ENCODE measurements around the gene CCDC57.
"Not testable (repeated sequence)": the region's sequence is repeated elsewhere in the genome, so short reads cannot be mapped to it uniquely, and the experiment has no call there.

Gene CCDC57

DNA sequence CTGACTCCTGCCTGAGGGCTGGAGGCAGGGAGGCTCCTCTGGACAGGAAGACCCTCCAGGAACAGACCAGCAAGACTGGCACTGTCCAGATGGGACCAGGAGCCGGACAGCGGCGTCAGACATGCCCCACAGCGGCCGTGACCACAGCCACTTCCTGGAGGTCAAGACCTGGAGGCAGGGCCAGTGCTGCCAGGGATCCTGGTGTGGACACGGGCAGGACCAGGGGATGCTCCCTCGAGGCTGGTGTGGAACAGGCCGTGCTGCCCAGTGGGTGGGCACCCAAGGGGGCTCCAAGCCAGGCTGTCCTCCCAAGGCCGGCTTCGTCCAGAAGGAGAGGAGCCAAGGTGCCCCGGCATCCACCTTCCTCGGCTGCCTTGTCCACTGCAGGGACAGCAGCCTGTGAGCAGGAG, 4.5 kb upstream of the CCDC57 start:
- H3K4me3 ChIP-seq (ENCODE audit: low read depth in 1 of 2, low read length in 2 of 2) = no peak overlapping the region
- H3K36me3 ChIP-seq (ENCODE audit: control insufficient read depth in 1 of 2, insufficient read depth in 2 of 2, low read length in 2 of 2) = no peaks in the 10 kb centered on the region
- H3K27me3 ChIP-seq (ENCODE audit: low read depth, low read length) = no peaks in the 10 kb centered on the region
- H3K4me1 ChIP-seq (ENCODE audit: control insufficient read depth in 1 of 2, insufficient read depth in 2 of 2, low read length in 2 of 2) = peaks cover 0 to 26% of the 10 kb centered on the region in 2 donors
- peak overlapping the region; percentile 45 for H3K27ac ChIP-seq (ENCODE audit: low read length)
- H3K9me3 ChIP-seq (ENCODE audit: control insufficient read depth in 1 of 2, low read length in 2 of 2) = no peaks in the 10 kb centered on the region

DNA sequence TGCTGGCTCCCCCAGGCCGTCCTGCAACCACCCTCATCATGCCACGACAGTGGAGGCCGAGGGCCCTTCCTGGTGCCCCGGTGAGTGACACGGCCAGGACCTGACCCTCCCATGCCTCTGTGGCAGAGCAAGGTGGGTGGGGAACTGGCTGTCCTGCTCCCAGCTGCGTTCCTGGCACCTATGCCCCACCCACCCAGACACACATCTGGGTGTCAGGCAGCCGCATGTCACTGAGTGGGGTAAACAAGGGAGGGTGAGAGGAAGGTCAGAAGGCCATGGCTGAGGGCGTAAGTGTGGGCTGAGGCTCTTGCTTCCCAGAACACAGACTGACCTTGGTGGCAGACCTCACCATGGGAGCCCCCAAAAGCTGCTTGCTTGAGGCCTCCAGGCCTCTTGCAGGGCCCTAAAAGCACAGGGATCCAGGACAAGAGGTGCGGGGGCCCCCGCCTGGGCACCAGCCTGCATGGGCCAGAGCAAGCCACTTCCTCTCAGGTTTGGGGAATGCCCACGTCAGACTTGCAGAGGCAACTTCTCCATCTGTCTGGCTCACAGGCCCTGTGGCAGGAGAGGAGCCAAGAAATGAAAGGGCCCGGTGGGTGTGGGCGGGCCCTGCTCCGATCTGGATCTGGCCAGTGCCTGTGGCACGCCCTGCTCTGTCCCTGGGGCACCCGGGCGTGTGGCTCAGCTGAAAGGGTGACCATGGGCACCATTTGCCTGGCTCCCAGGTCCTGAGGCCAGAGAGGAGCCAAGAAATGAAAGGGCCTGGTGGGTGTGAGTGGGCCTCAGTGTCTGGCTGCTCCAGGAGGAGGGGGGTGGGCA, 3.9 kb upstream of the CCDC57 start:
- Histone ChIP-seq H3K27ac (ENCODE audit: low read length) (peak overlapping the region; percentile 51), H3K4me1 (ENCODE audit: control insufficient read depth in 1 of 2, insufficient read depth in 2 of 2, low read length in 2 of 2) (peaks cover 0 to 32% of the 10 kb centered on the region in 2 donors), H3K4me3 (ENCODE audit: low read depth in 1 of 2, low read length in 2 of 2) (no peak overlapping the region), H3K27me3 (ENCODE audit: low read depth, low read length) (no peaks in the 10 kb centered on the region), H3K9me3 (ENCODE audit: control insufficient read depth in 1 of 2, low read length in 2 of 2) (no peaks in the 10 kb centered on the region), H3K36me3 (ENCODE audit: control insufficient read depth in 1 of 2, insufficient read depth in 2 of 2, low read length in 2 of 2) (no peaks in the 10 kb centered on the region)

DNA sequence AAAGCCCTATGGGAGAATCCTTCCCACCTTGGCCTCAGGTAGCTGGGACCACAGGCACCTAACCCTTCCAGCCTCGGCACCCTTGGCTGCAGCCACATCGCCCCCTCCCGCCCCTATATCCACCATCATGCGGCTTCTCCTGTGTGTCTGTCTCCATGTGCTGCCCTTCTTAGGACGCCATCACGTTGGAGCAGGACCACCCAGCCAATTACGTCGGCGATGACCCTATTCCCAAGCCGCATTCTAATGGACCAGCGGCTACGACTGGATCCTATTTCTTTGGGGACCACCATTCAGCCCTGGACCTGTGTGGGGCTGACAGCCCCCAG, 3.3 kb upstream of the CCDC57 start:
- Histone ChIP-seq H3K9me3 (ENCODE audit: control insufficient read depth in 1 of 2, low read length in 2 of 2) (no peaks in the 10 kb centered on the region), H3K4me3 (ENCODE audit: low read depth in 1 of 2, low read length in 2 of 2) (no peak overlapping the region), H3K4me1 (ENCODE audit: control insufficient read depth in 1 of 2, insufficient read depth in 2 of 2, low read length in 2 of 2) (peaks cover 0 to 34% of the 10 kb centered on the region in 2 donors), H3K36me3 (ENCODE audit: control insufficient read depth in 1 of 2, insufficient read depth in 2 of 2, low read length in 2 of 2) (no peaks in the 10 kb centered on the region), H3K27ac (ENCODE audit: low read length) (peak overlapping the region; percentile 51), H3K27me3 (ENCODE audit: low read depth, low read length) (no peaks in the 10 kb centered on the region)

DNA sequence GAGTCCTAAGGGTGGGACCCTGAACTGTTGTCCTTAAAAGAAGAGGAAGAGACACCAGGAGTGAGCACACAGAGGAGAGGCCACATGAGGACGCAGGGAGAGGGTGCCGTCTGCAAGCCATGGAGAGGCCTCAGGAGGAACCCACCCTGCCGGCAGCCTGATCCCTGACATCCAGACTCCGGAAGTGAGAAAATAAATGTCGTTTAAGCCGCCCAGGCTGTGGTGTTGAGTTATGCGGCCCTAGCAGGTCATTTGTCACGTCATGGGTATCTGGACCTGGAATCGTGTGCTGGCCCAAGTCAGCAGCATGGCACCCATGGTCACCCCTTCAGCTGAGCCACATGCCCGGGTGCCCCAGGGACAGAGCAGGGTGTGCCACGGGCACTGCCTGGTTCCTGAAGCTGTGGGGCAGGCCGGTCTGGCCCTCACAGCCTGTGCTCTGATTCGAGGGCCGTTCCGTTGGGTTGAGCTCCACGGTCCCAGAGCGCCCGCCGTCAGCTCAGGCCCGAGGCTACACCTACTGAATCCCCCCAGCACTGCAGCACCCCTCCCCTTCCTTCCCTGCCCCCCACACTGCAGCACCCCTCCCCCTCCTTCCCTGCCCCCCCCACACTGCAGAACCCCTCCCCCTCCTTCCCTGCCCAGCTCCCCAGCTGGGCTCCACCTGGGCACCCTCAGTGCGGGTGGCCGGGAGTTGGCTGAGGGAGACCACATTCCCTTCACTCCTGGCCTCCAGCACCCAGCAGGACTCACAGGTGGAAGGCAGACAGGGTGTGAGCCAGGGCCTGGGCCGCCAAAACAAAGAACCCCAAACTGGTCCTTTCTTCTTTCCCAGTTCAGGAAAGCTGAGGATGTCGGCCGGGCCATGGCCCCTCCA, 2.7 kb upstream of the CCDC57 start:
- Histone ChIP-seq H3K27me3 (ENCODE audit: low read depth, low read length) (no peaks in the 10 kb centered on the region), H3K27ac (ENCODE audit: low read length) (peak overlapping the region; percentile 51), H3K4me1 (ENCODE audit: control insufficient read depth in 1 of 2, insufficient read depth in 2 of 2, low read length in 2 of 2) (peaks cover 0 to 34% of the 10 kb centered on the region in 2 donors), H3K36me3 (ENCODE audit: control insufficient read depth in 1 of 2, insufficient read depth in 2 of 2, low read length in 2 of 2) (no peaks in the 10 kb centered on the region), H3K9me3 (ENCODE audit: control insufficient read depth in 1 of 2, low read length in 2 of 2) (no peaks in the 10 kb centered on the region), H3K4me3 (ENCODE audit: low read depth in 1 of 2, low read length in 2 of 2) (no peak overlapping the region)

DNA sequence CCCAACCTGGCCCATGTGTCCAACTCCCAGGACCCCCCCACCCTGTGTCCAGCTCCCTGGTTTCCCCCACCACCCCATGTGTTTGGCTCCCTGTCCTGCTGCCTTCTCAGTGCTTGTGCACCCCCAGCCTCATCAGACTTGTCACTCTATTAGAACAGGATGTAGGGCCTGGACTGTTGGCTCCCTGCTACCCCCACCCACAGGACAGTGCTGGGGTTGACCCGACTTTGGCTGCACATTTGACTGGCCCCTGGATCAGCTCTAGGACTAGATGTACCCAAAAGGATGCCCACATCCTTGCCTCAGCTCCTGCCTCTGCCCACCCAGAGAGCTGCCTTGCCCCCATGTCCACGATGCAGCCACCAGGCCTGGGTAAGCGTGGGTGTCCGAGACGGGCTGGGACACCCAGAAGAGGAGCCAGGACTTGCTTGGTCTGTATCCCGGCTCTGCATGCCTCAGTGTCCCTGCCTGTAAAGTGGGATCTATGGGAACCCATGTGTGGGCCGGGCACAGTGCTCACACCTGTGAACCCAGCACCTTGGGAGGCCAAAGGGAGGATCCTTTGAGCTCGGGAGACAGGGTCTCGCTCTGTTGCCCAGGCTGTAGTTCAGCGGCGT, 1.5 kb upstream of the CCDC57 start:
- Histone ChIP-seq H3K4me1 (ENCODE audit: control insufficient read depth in 1 of 2, insufficient read depth in 2 of 2, low read length in 2 of 2) (peaks cover 0 to 34% of the 10 kb centered on the region in 2 donors), H3K4me3 (ENCODE audit: low read depth in 1 of 2, low read length in 2 of 2) (no peak overlapping the region), H3K9me3 (ENCODE audit: control insufficient read depth in 1 of 2, low read length in 2 of 2) (no peaks in the 10 kb centered on the region), H3K36me3 (ENCODE audit: control insufficient read depth in 1 of 2, insufficient read depth in 2 of 2, low read length in 2 of 2) (no peaks in the 10 kb centered on the region), H3K27ac (ENCODE audit: low read length) (no peak overlapping the region), H3K27me3 (ENCODE audit: low read depth, low read length) (no peaks in the 10 kb centered on the region)

DNA sequence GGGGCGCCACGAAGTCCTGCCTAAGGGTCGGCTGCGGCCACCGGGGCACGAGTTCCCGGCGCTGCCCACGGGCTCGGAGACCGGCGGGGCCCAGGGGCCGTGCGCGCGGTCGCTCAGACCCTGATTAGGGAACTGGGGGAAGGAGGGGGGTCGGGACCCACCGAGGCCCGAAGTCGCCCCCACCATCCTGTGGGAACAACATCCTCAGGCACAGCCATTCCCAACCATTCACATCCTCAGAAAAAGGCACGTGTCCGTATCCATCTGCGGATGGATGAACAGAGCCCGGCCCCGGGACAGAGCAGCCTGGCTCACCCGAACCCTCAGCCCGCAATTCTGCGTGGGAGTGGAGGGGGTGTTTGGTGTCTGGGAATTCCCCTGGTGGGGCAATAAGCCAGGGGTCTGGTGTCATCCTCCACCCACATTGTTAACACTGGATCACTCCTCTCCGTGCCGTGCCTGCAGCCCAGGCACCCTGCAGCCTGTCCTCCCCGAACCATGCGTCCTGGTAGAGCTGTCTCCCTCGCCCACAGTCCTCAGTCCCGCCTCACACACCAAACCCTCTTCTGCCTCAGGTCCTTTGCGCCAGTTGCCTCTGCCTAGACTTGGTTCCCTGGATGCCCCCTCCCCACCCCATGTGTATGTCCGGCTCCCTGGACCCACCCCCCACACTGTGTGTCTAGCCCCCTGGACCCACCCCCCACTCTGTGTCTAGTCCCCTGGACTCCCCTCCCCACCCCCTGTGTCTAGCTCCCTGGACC, 789 bp upstream of the CCDC57 start:
- Histone ChIP-seq H3K27ac (ENCODE audit: low read length) (no peak overlapping the region), H3K9me3 (ENCODE audit: control insufficient read depth in 1 of 2, low read length in 2 of 2) (no peaks in the 10 kb centered on the region), H3K36me3 (ENCODE audit: control insufficient read depth in 1 of 2, insufficient read depth in 2 of 2, low read length in 2 of 2) (no peaks in the 10 kb centered on the region), H3K27me3 (ENCODE audit: low read depth, low read length) (no peaks in the 10 kb centered on the region), H3K4me3 (ENCODE audit: low read depth in 1 of 2, low read length in 2 of 2) (peak overlapping the region; percentile 44 to 86), H3K4me1 (ENCODE audit: control insufficient read depth in 1 of 2, insufficient read depth in 2 of 2, low read length in 2 of 2) (peaks cover 0 to 34% of the 10 kb centered on the region in 2 donors)

DNA sequence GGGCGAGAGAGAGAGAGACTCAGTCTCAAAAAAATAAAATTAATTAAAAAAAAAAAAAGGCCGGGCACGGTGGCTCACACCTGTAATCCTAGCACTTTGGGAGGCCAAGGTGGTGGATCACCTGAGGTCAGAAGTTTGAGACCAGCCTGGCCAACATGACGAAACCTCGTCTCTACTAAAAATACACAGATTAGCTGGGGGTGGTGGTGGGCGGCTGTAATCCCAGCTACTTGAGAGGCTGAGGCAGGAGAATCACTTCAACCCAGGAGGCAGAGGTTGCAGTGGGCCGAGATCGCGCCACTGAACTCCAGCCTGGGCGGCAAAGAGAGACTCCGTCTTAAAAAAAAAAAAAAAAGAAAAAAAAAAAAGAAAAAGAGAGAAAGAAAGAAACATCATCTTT, 2.0 kb downstream of the CCDC57 start:
- H3K27me3 ChIP-seq (ENCODE audit: low read depth, low read length); H3K9me3 ChIP-seq (ENCODE audit: control insufficient read depth in 1 of 2, low read length in 2 of 2); H3K4me3 ChIP-seq (ENCODE audit: low read depth in 1 of 2, low read length in 2 of 2); H3K36me3 ChIP-seq (ENCODE audit: control insufficient read depth in 1 of 2, insufficient read depth in 2 of 2, low read length in 2 of 2); H3K27ac ChIP-seq (ENCODE audit: low read length): not testable (repeated sequence)
- peaks cover 5 to 26% of the 10 kb centered on the region in 2 donors for H3K4me1 ChIP-seq (ENCODE audit: control insufficient read depth in 1 of 2, insufficient read depth in 2 of 2, low read length in 2 of 2)

DNA sequence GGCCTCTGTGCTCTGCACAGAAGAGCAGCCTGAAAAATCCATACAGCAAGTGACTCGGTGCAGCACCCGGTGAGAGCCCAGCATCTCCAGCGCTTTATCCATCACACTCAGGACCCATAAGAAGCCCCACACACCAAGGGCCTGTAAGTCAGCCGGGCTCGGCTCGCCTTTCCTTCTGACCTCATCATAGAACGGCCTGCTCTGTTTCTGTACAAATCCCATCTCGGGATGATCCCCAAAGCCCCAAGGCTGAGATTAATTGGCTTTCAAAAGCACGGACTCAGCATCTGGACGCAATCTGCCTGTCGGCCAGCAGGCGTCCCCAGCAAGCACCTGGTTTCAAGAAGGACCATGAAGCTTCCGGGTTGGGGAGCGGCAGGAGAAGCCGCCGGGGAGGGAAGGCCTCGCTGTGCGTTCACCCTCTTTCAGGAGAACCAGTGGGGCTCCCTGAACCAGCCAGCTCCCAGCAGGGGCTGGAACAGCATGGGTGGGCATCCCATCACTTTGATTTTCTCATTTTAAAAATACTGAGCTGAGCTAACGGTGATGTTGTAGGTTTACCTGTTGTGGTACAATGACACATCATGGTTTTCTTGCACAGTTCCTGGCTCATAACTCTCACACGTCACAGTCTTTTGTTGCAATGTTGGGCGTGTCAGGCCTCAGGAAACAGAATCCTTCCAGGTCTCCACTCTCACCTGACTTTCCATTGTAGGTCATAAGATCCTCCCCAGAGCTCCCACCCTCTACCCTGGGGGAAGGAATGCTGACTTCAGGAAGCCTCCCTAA, 6.7 kb downstream of the CCDC57 start:
- peaks cover 4 to 8% of the 10 kb centered on the region in 2 donors for H3K4me1 ChIP-seq (ENCODE audit: control insufficient read depth in 1 of 2, insufficient read depth in 2 of 2, low read length in 2 of 2)
- H3K36me3 ChIP-seq (ENCODE audit: control insufficient read depth in 1 of 2, insufficient read depth in 2 of 2, low read length in 2 of 2) = peaks cover 0 to 4% of the 10 kb centered on the region in 2 donors
- H3K9me3 ChIP-seq (ENCODE audit: control insufficient read depth in 1 of 2, low read length in 2 of 2) = no peaks in the 10 kb centered on the region
- H3K27ac ChIP-seq (ENCODE audit: low read length) = peak overlapping the region; percentile 82
- H3K27me3 ChIP-seq (ENCODE audit: low read depth, low read length) = no peaks in the 10 kb centered on the region
- H3K4me3 ChIP-seq (ENCODE audit: low read depth in 1 of 2, low read length in 2 of 2) = peak overlapping the region in 1 of 2 donors; percentile 4

DNA sequence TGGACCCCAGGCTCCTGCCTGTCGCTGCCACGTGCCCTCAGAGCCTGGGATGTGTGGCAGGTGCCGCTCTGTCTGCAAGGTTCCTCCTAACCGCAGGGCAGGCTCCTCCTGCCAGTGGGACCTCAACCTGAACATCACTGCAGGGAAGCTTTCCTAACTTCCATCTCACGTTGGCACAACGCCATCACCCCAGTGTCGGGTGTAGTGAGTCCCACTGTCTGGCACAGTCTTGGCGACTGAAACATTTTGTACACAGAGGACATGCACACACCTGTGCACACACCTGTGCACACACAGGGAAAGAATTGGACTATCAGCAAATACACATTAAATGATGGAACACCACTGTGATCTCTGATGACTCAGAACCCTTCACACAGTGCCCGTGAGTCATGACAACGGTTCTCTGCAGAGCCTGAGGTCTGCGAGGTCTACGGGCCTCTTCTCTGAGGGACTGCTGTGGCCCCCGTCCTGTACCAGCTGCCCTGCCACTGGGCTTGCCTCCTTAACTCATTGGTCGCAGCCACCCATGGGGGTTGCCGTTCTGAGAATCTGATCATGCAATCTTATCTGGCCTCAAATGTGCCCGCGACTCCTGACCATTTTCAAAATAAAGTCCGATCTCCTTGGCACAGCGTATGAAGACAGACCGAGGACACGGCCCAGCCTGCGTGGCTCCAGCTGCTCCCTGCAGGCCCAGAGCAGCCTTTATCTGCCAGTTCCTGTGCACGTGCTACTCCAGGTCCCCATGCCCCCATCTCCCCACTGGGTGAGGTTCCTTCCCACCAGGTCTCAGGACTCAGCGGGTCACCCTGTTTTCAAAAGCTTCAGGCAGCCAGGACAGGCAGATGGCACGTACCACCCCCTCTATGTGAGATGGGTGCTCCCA, 7.6 kb downstream of the CCDC57 start:
- H3K4me3 ChIP-seq (ENCODE audit: low read depth in 1 of 2, low read length in 2 of 2) = no peak overlapping the region
- H3K36me3 ChIP-seq (ENCODE audit: control insufficient read depth in 1 of 2, insufficient read depth in 2 of 2, low read length in 2 of 2) = peaks cover 0 to 4% of the 10 kb centered on the region in 2 donors
- H3K27ac ChIP-seq (ENCODE audit: low read length) = no peak overlapping the region
- no peaks in the 10 kb centered on the region for H3K9me3 ChIP-seq (ENCODE audit: control insufficient read depth in 1 of 2, low read length in 2 of 2)
- H3K4me1 ChIP-seq (ENCODE audit: control insufficient read depth in 1 of 2, insufficient read depth in 2 of 2, low read length in 2 of 2) = peaks cover 4 to 8% of the 10 kb centered on the region in 2 donors
- H3K27me3 ChIP-seq (ENCODE audit: low read depth, low read length) = no peaks in the 10 kb centered on the region

DNA sequence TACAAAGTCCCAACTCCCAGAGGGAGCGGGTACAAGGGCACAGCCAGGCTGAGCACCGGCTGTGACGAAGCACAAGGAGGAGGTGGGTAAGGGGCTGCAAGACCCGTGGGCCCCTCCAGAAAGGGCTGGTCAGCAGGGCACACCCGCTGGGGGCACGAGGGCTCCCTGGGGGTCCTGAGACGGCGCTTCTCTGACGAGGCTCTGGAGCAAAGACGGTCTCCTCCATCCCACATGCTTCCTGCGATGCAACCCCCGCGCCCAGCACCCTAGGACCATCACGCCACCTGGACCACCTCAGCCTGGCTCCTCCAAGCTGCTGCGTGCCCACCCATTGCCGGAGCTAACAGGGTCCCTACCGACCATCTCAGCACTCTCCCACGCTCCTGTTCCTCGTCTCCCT, 8.7 kb downstream of the CCDC57 start:
- Histone ChIP-seq H3K4me1 (ENCODE audit: control insufficient read depth in 1 of 2, insufficient read depth in 2 of 2, low read length in 2 of 2) (peaks cover 4 to 8% of the 10 kb centered on the region in 2 donors), H3K4me3 (ENCODE audit: low read depth in 1 of 2, low read length in 2 of 2) (no peak overlapping the region), H3K27ac (ENCODE audit: low read length) (no peak overlapping the region), H3K27me3 (ENCODE audit: low read depth, low read length) (no peaks in the 10 kb centered on the region), H3K9me3 (ENCODE audit: control insufficient read depth in 1 of 2, low read length in 2 of 2) (no peaks in the 10 kb centered on the region), H3K36me3 (ENCODE audit: control insufficient read depth in 1 of 2, insufficient read depth in 2 of 2, low read length in 2 of 2) (peaks cover 0 to 4% of the 10 kb centered on the region in 2 donors)

Data from muscle layer of duodenum (tissue), 2 donors.